Spleen (tissue), 7 donors: ENCODE measurements around the gene ATP8B2.

Experiments used
- POLR2A ChIP-seq, 3 donors: fragments of 450-650 bp; IDR thresholded peaks; one replicate each; pipeline ENCODE4 v1.5.1; 2017; ENCODE audit warnings: antibody characterized with exemption in 3 of 3, mild to moderate bottlenecking in 1 of 3
- TF ChIP-seq, protein P1 (sequence below), 11 experiments: fragments of 200-600 bp in 7 of 11; fragments of 450-650 bp in 4 of 11; sonication (generic) in 4 of 11; IDR thresholded peaks in 8 of 11; conservative IDR thresholded peaks in 3 of 11; 1 replicate in 7 of 11; 2 replicates in 4 of 11; pipeline versions ENCODE4 v1.4.0 to v1.8.0; 2016 to 2021; ENCODE audit warnings: antibody characterized with exemption in 11 of 11, inconsistent platforms in 4 of 11, mild to moderate bottlenecking in 1 of 11
- donor health status: DM: no; HTN: no; CAD: no; lungs with moderate emphysema.
- donor health status: DM: no; HTN: no; CAD: no.
- donor health status: DM: no; HTN: no; CAD: no.

GRCh38 chr1:154301582-154301981, 23.7 kb upstream of the ATP8B2 start:
- TF ChIP-seq, protein P1, sequence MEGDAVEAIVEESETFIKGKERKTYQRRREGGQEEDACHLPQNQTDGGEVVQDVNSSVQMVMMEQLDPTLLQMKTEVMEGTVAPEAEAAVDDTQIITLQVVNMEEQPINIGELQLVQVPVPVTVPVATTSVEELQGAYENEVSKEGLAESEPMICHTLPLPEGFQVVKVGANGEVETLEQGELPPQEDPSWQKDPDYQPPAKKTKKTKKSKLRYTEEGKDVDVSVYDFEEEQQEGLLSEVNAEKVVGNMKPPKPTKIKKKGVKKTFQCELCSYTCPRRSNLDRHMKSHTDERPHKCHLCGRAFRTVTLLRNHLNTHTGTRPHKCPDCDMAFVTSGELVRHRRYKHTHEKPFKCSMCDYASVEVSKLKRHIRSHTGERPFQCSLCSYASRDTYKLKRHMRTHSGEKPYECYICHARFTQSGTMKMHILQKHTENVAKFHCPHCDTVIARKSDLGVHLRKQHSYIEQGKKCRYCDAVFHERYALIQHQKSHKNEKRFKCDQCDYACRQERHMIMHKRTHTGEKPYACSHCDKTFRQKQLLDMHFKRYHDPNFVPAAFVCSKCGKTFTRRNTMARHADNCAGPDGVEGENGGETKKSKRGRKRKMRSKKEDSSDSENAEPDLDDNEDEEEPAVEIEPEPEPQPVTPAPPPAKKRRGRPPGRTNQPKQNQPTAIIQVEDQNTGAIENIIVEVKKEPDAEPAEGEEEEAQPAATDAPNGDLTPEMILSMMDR (IDR thresholded peaks at IDR 0.05 in 8 of 11, conservative IDR thresholded peaks at IDR 0.05 in 3 of 11): no peak
- TF ChIP-seq POLR2A (IDR thresholded peaks at IDR 0.05): no peak
